Mucosa of rectum (tissue), 2 donors: ENCODE measurements around the gene ATP5ME.
"Not testable (repeated sequence)": the region's sequence is repeated elsewhere in the genome, so short reads cannot be mapped to it uniquely, and the experiment has no call there.

ENCODE experiments used
- H3K27ac ChIP-seq, 2 donors: one replicate each; pipeline ENCODE4 v1.7.0; 2013; ENCODE audit warnings: inconsistent platforms in 2 of 2, low read depth in 2 of 2, low read length in 2 of 2
- H3K27me3 ChIP-seq, 2 donors: one replicate each; pipeline ENCODE4 v1.7.0; 2013; ENCODE audit warnings: low read length in 2 of 2; ENCODE audit not compliant: control insufficient read depth in 2 of 2, insufficient read depth in 2 of 2
- H3K36me3 ChIP-seq, 2 donors: one replicate each; pipeline ENCODE4 v1.7.0; 2013; ENCODE audit warnings: low read length in 2 of 2; ENCODE audit not compliant: control insufficient read depth in 2 of 2, insufficient read depth in 2 of 2
- H3K4me1 ChIP-seq, 2 donors: one replicate each; pipeline ENCODE4 v1.7.0; 2013; ENCODE audit warnings: low read length in 2 of 2, mild to moderate bottlenecking in 1 of 2; ENCODE audit not compliant: control insufficient read depth in 2 of 2, insufficient read depth in 2 of 2
- H3K4me3 ChIP-seq, 2 donors: one replicate each; pipeline ENCODE4 v1.7.0; 2013; ENCODE audit warnings: low read length in 2 of 2
- H3K9ac ChIP-seq, 2 donors: one replicate each; pipeline ENCODE4 v1.7.0; 2013; ENCODE audit warnings: low read length in 2 of 2, low read depth in 1 of 2, mild to moderate bottlenecking in 1 of 2
- H3K9me3 ChIP-seq, 2 donors: one replicate each; pipeline ENCODE4 v1.7.0; 2013; ENCODE audit warnings: low read length in 2 of 2; ENCODE audit not compliant: control insufficient read depth in 2 of 2
- donor health status: healthy.
- donor health status: Normal muscosa, but diverticular disease.

ATP5ME gene

DNA sequence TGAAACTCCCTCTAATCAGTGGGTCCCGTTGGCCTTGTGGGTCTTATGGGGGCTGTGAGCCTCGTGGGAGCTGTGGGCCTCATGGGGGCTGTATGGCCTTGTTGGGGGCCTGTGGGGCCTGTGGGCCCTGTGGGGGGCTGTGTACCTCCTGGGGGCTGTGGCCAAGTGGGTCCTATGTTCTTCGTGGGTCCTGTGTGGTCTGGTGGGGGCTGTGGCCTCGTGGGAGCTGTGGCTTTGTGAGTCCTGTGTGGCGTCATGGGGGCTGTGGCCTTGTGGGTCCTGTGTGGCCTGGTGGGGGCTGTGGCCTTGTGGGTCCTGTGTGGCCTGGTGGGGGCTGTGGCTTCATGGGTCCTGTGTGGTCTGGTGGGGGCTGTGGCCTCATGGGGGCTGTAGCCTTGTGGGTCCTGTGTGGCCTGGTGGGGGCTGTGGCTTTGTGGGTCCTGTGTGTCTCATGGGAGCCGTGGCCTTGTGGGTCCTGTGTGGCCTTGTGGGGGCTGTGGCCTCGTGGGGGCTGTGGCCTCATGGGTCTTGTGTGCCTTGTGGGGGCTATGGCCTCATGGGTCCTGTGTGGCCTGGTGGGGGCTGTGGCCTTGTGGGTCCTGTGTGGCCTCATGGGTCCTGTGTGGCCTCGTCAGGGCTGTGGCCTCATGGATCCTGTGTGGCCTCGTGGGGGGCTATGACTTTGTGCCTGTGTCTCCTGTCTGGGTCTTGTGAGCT lies 39.0 kb upstream of the ATP5ME start:
- no peak overlapping the region for H3K27ac ChIP-seq
- peaks cover 4 to 9% of the 10 kb centered on the region in 2 donors for H3K4me1 ChIP-seq

DNA sequence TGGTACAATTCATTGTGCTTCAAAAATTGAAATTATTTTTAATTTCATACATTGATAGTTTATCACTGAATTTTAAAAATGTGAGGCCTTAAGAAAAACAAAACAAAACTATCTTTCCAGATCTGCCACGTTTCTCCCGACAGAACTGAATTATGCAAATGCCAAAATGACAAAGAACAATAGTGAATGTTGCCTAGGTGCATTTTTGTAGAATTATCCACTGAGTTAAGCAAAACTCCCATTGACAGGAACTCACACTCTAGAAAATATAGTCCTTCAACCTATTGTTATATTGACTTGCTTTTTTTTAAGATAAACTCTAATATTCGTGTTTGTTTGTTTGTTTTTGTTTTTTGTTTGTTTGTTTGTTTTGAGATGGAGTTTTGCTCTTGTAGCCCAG lies 38.0 kb upstream of the ATP5ME start:
- peaks cover 7 to 11% of the 10 kb centered on the region in 2 donors for H3K4me1 ChIP-seq

More for the DNA sequence above, 39.0 kb upstream of the ATP5ME start:
- H3K9me3 ChIP-seq: no peaks in the 10 kb centered on the region
- peaks cover 0 to 5% of the 10 kb centered on the region in 2 donors for H3K36me3 ChIP-seq
- H3K27me3 ChIP-seq: no peaks in the 10 kb centered on the region
- no peak overlapping the region for H3K4me3 ChIP-seq
- no peak overlapping the region for H3K9ac ChIP-seq

DNA sequence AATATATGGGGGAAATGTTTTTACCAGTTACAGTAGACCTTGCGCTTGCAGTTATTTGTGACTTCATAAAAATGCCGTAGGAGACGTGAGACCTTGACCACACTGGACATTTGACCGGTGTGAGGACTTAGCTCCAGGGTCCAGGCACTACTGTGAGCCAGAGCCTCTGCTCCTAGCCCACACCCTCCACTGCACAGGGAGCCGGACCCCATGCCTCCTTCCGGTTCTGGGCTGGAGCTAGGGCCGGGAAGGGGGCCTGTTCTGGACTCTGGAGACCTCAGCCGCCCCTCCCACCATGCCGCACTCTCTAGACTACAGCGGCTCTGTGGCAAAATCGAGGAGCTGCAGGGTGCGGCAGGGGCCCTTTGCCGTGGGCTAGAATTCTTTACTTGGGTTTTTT lies 36.8 kb upstream of the ATP5ME start:
- no peaks in the 10 kb centered on the region for H3K9me3 ChIP-seq
- no peaks in the 10 kb centered on the region for H3K27me3 ChIP-seq
- peaks cover 0 to 5% of the 10 kb centered on the region in 2 donors for H3K36me3 ChIP-seq
- H3K27ac ChIP-seq: no peak overlapping the region
- no peak overlapping the region for H3K9ac ChIP-seq
- peaks cover 10 to 15% of the 10 kb centered on the region in 2 donors for H3K4me1 ChIP-seq
- no peak overlapping the region for H3K4me3 ChIP-seq

More for the DNA sequence above, 38.0 kb upstream of the ATP5ME start:
- H3K9me3 ChIP-seq: no peaks in the 10 kb centered on the region
- no peaks in the 10 kb centered on the region for H3K27me3 ChIP-seq
- no peak overlapping the region for H3K9ac ChIP-seq
- H3K27ac ChIP-seq: no peak overlapping the region
- peaks cover 0 to 5% of the 10 kb centered on the region in 2 donors for H3K36me3 ChIP-seq
- no peak overlapping the region for H3K4me3 ChIP-seq

DNA sequence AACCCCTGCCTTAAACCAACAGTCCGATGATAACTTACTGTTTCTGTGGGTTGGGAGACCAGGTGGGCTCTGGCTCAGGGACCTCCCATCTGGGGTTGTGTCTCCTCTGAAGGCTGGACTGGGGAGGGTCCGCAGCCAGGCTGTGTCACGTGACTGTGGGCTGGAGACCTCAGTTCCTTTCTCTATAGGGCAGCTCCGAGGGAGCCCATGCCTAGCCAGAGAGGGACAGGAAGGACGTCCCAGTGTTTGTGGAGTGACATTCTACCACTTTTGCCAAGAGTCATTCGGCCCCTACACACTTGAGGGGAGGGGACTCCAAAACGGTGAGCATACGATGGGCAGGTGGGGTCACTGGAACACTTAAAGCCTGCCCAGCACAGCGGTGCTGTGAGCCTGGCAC lies 36.0 kb upstream of the ATP5ME start:
- Histone ChIP-seq H3K9me3 (no peaks in the 10 kb centered on the region), H3K27ac (no peak overlapping the region), H3K4me1 (peaks cover 14 to 17% of the 10 kb centered on the region in 2 donors), H3K4me3 (no peak overlapping the region), H3K9ac (no peak overlapping the region), H3K27me3 (no peaks in the 10 kb centered on the region), H3K36me3 (peaks cover 0 to 5% of the 10 kb centered on the region in 2 donors)

DNA sequence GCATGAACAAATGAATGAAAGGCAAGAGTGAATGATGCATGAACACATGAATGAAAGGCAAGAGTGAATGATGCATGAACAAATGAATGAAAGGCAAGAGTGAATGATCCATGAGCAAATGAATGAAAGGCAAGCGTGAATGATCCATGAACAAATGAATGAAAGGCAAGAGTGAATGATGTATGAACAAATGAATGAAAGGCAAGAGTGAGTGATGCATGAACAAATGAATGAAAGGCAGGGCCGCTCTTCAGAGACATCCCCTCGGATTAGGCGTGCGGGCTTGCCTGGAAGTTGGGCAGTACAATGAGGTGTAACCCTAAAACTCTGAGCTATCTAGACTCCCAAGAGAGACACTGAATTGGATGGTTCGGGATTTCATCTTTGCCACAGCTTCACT lies 35.3 kb upstream of the ATP5ME start:
- no peak overlapping the region for H3K9ac ChIP-seq
- no peak overlapping the region for H3K27ac ChIP-seq
- no peak overlapping the region for H3K4me3 ChIP-seq
- H3K36me3 ChIP-seq: peaks cover 0 to 4% of the 10 kb centered on the region in 2 donors
- no peaks in the 10 kb centered on the region for H3K9me3 ChIP-seq
- no peaks in the 10 kb centered on the region for H3K27me3 ChIP-seq
- peaks cover 16 to 17% of the 10 kb centered on the region in 2 donors for H3K4me1 ChIP-seq

DNA sequence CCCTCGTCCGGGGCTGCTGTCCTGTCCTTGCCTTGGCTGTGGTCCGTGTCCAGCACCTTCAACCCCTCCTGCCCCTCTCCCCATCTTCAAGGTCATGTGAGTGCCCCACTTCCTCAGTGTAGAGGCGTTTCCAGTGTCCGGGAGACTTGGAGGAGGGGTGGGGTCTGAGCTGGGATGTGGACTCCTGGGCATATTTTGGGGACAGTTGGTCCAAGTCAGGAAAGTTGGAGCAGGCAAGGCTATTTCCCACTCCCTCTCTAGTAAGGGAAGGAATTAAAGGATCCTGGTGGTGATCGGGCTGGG lies 34.5 kb upstream of the ATP5ME start:
- H3K36me3 ChIP-seq: no peaks in the 10 kb centered on the region
- H3K4me1 ChIP-seq: peaks cover 16 to 17% of the 10 kb centered on the region in 2 donors
- H3K27me3 ChIP-seq: no peaks in the 10 kb centered on the region
- no peak overlapping the region for H3K9ac ChIP-seq
- H3K9me3 ChIP-seq: no peaks in the 10 kb centered on the region
- H3K4me3 ChIP-seq: no peak overlapping the region
- no peak overlapping the region for H3K27ac ChIP-seq

DNA sequence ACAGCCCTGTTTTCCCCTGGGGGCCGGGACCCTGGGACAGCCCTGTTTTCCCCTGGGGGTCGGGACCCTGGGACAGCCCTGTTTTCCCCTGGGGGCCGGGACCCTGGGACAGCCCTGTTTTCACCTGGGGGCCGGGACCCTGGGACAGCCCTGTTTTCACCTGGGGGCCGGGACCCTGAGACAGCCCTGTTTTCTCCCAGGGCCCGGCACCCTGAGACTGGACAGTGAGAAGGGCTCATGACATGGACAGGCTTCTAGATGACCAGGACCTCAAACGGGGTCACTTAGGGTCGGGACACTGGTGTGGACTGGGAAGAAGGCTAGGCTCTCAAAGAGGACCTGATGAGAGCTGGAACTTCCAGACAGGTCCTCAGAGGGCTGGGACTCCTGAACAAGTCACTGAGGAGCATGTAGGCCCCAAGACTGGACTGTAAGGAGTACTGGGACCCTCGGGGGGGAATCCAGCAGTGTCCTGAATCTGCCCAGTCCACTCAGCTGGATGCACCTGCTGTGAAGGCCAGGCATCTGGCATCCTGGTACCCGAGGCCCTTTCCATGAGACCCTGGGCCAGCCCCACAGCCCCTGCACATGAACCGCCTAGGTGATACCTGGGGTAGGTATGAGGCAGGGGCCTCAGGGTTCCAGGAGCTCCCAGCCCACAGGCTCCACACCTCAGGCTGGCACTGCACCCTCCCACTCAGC lies 34.0 kb upstream of the ATP5ME start:
- Histone ChIP-seq H3K9ac (no peak overlapping the region), H3K27ac (no peak overlapping the region), H3K9me3 (no peaks in the 10 kb centered on the region), H3K4me3 (no peak overlapping the region), H3K36me3 (no peaks in the 10 kb centered on the region), H3K27me3 (no peaks in the 10 kb centered on the region), H3K4me1 (peaks cover 16 to 17% of the 10 kb centered on the region in 2 donors)

DNA sequence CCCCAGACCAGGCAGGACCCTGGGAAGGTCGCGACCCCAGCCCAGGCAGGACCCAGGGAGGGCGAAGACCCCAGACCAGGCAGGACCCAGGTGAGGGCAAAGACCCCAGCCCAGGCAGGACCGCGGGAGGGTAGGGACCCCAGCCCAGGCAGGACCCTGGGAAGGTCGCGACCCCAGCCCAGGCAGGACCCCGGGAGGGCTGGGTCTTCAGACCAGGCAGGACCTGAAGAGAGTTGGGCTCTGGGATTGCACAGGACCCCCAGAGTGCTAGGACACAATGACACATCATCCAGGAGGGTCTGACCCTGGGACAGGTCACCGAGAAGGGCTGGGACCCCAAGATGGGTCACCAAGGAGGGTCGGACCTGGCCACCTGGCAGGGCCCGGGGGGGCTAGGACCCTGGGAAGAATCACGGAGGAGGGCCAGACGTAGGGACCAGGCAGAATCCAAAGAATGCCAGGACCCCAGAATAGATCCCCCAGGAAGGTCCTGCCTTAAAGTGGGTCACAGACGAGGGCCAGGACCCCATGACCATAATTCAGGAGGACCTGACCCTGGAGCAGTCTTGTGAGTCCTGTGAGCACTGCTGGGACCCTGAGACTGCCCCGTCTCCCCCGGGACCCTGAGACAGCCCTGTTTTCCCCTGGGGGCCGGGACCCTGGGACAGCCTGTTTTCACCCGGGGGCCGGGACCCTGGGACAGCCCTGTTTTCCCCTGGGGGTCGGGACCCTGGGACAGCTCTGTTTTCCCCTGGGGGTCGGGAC lies 32.9 kb upstream of the ATP5ME start:
- Histone ChIP-seq H3K4me1 (peaks cover 16 to 17% of the 10 kb centered on the region in 2 donors), H3K36me3 (no peaks in the 10 kb centered on the region), H3K27me3 (no peaks in the 10 kb centered on the region), H3K9me3 (no peaks in the 10 kb centered on the region), H3K9ac (peak overlapping the region; percentile 24 to 30), H3K27ac (no peak overlapping the region), H3K4me3 (peak overlapping the region; percentile 24 to 50)

DNA sequence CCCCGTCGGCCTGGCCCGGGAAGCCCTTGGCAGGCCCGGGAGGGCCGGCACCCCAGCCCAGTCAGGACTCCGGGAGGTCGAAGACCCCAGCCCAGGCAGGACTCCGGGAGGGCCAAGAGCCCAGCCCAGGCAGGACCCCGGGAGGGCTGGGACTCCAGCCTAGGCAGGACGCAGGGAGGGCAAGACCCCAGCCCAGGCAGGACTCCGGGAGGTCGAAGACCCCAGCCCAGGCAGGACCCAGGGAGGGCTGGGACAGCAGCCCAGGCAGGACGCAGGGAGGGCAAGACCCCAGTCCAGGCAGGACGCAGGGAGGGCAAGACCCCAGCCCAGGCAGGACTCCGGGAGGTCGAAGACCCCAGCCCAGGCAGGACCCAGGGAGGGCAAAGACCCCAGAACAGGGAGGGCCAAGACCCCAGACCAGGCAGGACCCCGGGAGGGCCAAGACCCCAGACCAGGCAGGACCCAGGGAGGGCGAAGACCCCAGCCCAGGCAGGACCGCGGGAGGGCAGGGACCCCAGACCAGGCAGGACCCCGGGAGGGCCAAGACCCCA lies 32.1 kb upstream of the ATP5ME start:
- not testable (repeated sequence) for H3K9me3 ChIP-seq, H3K36me3 ChIP-seq, H3K27me3 ChIP-seq
- peak overlapping the region; percentile 68 to 76 for H3K27ac ChIP-seq
- peak overlapping the region; percentile 91 to 96 for H3K9ac ChIP-seq
- peaks cover 16 to 17% of the 10 kb centered on the region in 2 donors for H3K4me1 ChIP-seq
- H3K4me3 ChIP-seq: peak overlapping the region; percentile 78 to 85
